ENCODE data around the gene GLE1. TPM values are rescaled to one million over a fixed set of nuclear protein-coding genes. Genes with fewer than 3 reads are reported as not detected.

Gene GLE1
- total and polyA plus RNA-seq, 2 donors from 2014 or later = 15.6 to 22.8 TPM

DNA sequence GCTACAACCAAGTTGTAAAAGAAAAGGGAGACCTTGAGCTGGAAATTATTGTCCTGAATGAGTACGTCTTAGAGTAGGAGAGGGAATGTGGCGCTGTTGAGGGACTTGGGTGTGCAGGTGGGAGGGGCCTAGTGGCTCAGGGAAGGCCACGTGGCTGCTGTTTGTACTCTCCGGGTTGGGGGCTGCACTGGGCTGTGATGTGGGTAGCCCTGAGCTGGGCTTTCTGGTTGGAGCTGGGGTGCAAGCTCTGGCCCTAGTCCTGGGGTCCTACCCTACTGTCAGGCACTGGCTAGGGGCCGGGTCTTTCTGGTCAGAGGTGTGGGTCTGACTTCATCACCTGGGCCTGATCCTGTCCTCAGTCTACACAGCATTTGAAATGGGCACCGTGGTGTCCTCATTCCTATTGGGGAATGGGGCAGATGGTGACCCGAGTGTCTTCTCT is 19.1 kb upstream of the GLE1 start:
- Histone ChIP-seq H3K36me3 (ENCODE audit: control insufficient read depth in 2 of 3, insufficient read depth in 3 of 3, low read length in 3 of 3) (peaks cover 7 to 30% (median 23%) of the 10 kb centered on the region in 3 donors), H3K27ac (ENCODE audit: low read depth in 2 of 2, low read length in 2 of 2) (no peak overlapping the region), H3K9me3 (ENCODE audit: control insufficient read depth in 2 of 3, insufficient read depth in 1 of 3, low read length in 3 of 3) (no peaks in the 10 kb centered on the region), H3K27me3 (ENCODE audit: control insufficient read depth, insufficient read depth, low read length) (no peaks in the 10 kb centered on the region), H3K4me3 (ENCODE audit: low read length in 3 of 3) (no peak overlapping the region), H3K9ac (ENCODE audit: low read length in 3 of 3) (no peak overlapping the region), H3K4me1 (ENCODE audit: control insufficient read depth in 2 of 3, insufficient read depth in 2 of 3, low read depth in 1 of 3, low read length in 3 of 3) (no peaks in the 10 kb centered on the region)
- FAIRE-seq (no peak), DNase-seq (peak in 1 of 5 donors; percentile 45)
- TF ChIP-seq, protein P1, sequence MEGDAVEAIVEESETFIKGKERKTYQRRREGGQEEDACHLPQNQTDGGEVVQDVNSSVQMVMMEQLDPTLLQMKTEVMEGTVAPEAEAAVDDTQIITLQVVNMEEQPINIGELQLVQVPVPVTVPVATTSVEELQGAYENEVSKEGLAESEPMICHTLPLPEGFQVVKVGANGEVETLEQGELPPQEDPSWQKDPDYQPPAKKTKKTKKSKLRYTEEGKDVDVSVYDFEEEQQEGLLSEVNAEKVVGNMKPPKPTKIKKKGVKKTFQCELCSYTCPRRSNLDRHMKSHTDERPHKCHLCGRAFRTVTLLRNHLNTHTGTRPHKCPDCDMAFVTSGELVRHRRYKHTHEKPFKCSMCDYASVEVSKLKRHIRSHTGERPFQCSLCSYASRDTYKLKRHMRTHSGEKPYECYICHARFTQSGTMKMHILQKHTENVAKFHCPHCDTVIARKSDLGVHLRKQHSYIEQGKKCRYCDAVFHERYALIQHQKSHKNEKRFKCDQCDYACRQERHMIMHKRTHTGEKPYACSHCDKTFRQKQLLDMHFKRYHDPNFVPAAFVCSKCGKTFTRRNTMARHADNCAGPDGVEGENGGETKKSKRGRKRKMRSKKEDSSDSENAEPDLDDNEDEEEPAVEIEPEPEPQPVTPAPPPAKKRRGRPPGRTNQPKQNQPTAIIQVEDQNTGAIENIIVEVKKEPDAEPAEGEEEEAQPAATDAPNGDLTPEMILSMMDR (IDR thresholded peaks at IDR 0.05; ENCODE audit: borderline replicate concordance, extremely low read depth, insufficient read depth) = no peak
- intact Hi-C loops (cut with DNase I) = no loop called here

GRCh38 chr9:128486201-128486600 is 18.3 kb upstream of the GLE1 start:
- intact Hi-C loops (cut with DNase I) = no loop called here
- FAIRE-seq = no peak
- no peaks in the 10 kb centered on the region for H3K9me3 ChIP-seq (ENCODE audit: control insufficient read depth in 2 of 3, insufficient read depth in 1 of 3, low read length in 3 of 3)
- H3K36me3 ChIP-seq (ENCODE audit: control insufficient read depth in 2 of 3, insufficient read depth in 3 of 3, low read length in 3 of 3) = peaks cover 7 to 30% (median 23%) of the 10 kb centered on the region in 3 donors
- no peak overlapping the region for H3K27ac ChIP-seq (ENCODE audit: low read depth in 2 of 2, low read length in 2 of 2)
- H3K4me3 ChIP-seq (ENCODE audit: low read length in 3 of 3) = no peak overlapping the region
- no peak overlapping the region for H3K9ac ChIP-seq (ENCODE audit: low read length in 3 of 3)
- H3K27me3 ChIP-seq (ENCODE audit: control insufficient read depth, insufficient read depth, low read length) = no peaks in the 10 kb centered on the region
- TF ChIP-seq, protein P1 (IDR thresholded peaks at IDR 0.05; ENCODE audit: borderline replicate concordance, extremely low read depth, insufficient read depth) = no peak
- H3K4me1 ChIP-seq (ENCODE audit: control insufficient read depth in 2 of 3, insufficient read depth in 2 of 3, low read depth in 1 of 3, low read length in 3 of 3) = no peaks in the 10 kb centered on the region
- no peak for DNase-seq

GRCh38 chr9:128493424-128493823 is 11.1 kb upstream of the GLE1 start:
- Histone ChIP-seq H3K27me3 (ENCODE audit: control insufficient read depth, insufficient read depth, low read length) (no peaks in the 10 kb centered on the region), H3K9me3 (ENCODE audit: control insufficient read depth in 2 of 3, insufficient read depth in 1 of 3, low read length in 3 of 3) (no peaks in the 10 kb centered on the region), H3K36me3 (ENCODE audit: control insufficient read depth in 2 of 3, insufficient read depth in 3 of 3, low read length in 3 of 3) (peaks cover 4 to 30% (median 19%) of the 10 kb centered on the region in 3 donors), H3K4me1 (ENCODE audit: control insufficient read depth in 2 of 3, insufficient read depth in 2 of 3, low read depth in 1 of 3, low read length in 3 of 3) (peaks cover 0 to 9% (median 9%) of the 10 kb centered on the region in 3 donors), H3K27ac (ENCODE audit: low read depth in 2 of 2, low read length in 2 of 2) (no peak overlapping the region), H3K4me3 (ENCODE audit: low read length in 3 of 3) (no peak overlapping the region), H3K9ac (ENCODE audit: low read length in 3 of 3) (no peak overlapping the region)
- no peak for DNase-seq
- FAIRE-seq = no peak
- TF ChIP-seq, protein P1 (IDR thresholded peaks at IDR 0.05; ENCODE audit: borderline replicate concordance, extremely low read depth, insufficient read depth) = no peak
- intact Hi-C loops (cut with DNase I) = no loop called here
